Rectal smooth muscle tissue (tissue), 1 donor: ENCODE measurements around the gene RASA4.
A peak's percentile ranks its signal among the peaks of the same experiment; 100 is the strongest.
"Not testable (repeated sequence)": the region's sequence is repeated elsewhere in the genome, so short reads cannot be mapped to it uniquely, and the experiment has no call there.

Source experiments
- H3K27ac ChIP-seq: one replicate; pipeline ENCODE4 v1.7.0; 2013; ENCODE audit warnings: low read depth, low read length, inconsistent platforms
- H3K27me3 ChIP-seq: one replicate; pipeline ENCODE4 v1.7.0; 2013; ENCODE audit warnings: low read length; ENCODE audit not compliant: control insufficient read depth, insufficient read depth
- H3K36me3 ChIP-seq: one replicate; pipeline ENCODE4 v1.7.0; 2013; ENCODE audit warnings: low read length; ENCODE audit not compliant: control insufficient read depth, insufficient read depth
- H3K4me1 ChIP-seq: one replicate; pipeline ENCODE4 v1.7.0; 2013; ENCODE audit warnings: low read length; ENCODE audit not compliant: control insufficient read depth, insufficient read depth
- H3K4me3 ChIP-seq: one replicate; pipeline ENCODE4 v1.7.0; 2013; ENCODE audit warnings: low read length
- H3K9ac ChIP-seq: one replicate; pipeline ENCODE4 v1.7.0; 2013; ENCODE audit warnings: low read length

Gene RASA4

GRCh38 chr7:102615930-102616329 is 626 bp downstream of the RASA4 start:
- not testable (repeated sequence) for H3K4me1 ChIP-seq, H3K4me3 ChIP-seq, H3K27ac ChIP-seq, H3K36me3 ChIP-seq, H3K27me3 ChIP-seq, H3K9ac ChIP-seq

DNA sequence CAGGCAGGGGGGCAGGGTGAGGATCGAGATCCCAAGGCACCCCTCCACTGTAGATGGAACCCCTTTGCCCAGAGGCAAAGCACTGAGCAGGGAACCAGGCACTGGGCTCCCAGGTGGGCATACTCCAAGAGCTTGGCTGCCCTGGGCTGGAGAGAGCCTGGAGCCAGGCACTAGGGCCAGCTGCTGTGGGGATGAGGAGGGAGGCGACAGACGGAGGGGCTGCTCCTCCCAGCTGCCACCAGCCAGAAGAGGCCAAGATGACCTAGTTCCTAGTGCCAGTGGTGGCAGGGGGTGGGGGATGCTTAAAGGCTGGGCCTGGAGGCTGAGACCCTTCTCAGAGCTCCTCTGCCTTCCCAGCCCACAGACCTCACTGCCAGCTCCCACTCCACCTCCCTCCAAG is 1.7 kb downstream of the RASA4 start:
- H3K36me3 ChIP-seq, H3K4me3 ChIP-seq, H3K4me1 ChIP-seq, H3K9ac ChIP-seq, H3K27me3 ChIP-seq, H3K27ac ChIP-seq: not testable (repeated sequence)

- H3K4me1 ChIP-seq, H3K36me3 ChIP-seq, H3K9ac ChIP-seq, H3K27me3 ChIP-seq, H3K4me3 ChIP-seq, H3K27ac ChIP-seq: not testable (repeated sequence)
Measured at GRCh38 chr7:102614346-102614697, 2.2 kb downstream of the RASA4 start.

DNA sequence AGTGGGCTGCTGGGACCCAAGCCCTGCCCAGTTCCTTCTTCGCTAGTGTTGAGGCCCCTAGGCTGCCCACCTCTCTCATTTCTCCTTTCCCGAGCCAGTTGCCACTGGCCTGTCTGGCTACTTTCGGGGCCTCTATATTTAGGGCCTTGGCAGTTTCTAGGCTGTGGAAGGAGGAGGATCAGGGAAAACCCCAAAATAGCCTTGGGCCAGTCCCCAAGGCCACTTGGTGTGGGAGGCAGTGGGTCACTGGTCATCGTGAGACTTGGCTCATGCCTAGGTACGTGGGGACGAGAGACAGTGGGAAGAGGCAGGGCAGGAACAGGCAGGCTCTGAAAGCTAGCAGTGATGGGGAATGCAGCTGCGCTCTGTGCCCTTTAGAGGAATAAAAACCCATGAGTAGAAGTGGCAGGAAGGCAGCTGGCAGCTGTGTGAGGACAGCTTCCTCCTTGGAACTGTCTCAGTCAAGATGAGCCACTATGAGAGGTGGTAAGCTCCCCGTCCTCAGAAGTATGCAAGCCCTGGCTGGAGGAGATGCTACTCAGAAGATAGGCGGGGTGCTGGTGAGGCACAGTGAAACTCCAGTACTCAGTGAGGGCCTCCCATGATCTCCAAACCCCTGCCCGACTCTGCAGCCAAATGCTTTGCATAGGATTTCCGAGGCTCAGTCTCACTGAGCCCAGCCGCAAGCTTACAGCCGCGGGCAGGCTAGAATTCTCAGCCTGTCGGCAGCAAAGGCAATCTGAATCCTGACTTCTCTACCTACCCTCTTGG is 2.8 kb downstream of the RASA4 start:
- not testable (repeated sequence) for H3K36me3 ChIP-seq, H3K27me3 ChIP-seq, H3K4me1 ChIP-seq, H3K9ac ChIP-seq, H3K4me3 ChIP-seq
- H3K27ac ChIP-seq = peak overlapping the region; percentile 55

DNA sequence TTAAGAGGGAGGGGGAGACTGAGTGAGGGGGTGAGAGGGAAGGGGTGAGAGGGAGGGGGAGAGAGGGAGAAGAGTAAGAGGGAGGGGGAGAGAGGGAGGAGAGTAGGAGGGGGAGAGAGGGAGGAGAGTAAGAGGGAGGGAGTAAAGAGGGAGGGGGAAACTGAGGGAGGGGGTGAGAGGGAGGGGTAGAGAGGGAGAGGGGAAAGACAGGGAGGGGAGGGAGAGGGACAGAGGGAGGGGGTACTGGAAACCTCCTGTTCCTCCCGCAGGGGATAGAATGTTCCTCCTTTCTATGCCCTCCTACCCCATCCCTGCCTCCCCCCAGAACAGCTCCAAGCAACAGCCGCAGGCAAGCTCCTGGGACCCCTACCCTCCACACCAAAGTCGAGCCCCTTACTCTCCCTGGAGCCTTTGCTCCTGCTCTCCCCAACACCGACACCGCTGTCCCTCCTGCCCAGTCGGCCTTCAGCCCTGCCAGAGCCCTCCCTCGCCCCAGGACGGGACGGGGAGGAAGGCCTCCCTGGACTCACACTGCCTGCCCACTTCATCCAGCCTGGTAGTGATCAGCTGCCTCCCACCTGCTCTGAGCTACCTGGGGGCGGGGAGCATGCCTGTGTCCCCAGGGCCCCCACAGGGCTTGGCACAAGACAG is 4.8 kb downstream of the RASA4 start:
- peak overlapping the region; percentile 47 for H3K4me3 ChIP-seq
- H3K27me3 ChIP-seq, H3K9ac ChIP-seq, H3K4me1 ChIP-seq, H3K36me3 ChIP-seq: not testable (repeated sequence)
- H3K27ac ChIP-seq = peak overlapping the region; percentile 69

GRCh38 chr7:102611013-102611674 is 5.4 kb downstream of the RASA4 start:
- H3K9ac ChIP-seq, H3K4me1 ChIP-seq, H3K27me3 ChIP-seq, H3K4me3 ChIP-seq, H3K36me3 ChIP-seq, H3K27ac ChIP-seq: not testable (repeated sequence)

- not testable (repeated sequence) for H3K4me3 ChIP-seq, H3K27ac ChIP-seq
Measured at GRCh38 chr7:102610441-102610840, 6.1 kb downstream of the RASA4 start.

DNA sequence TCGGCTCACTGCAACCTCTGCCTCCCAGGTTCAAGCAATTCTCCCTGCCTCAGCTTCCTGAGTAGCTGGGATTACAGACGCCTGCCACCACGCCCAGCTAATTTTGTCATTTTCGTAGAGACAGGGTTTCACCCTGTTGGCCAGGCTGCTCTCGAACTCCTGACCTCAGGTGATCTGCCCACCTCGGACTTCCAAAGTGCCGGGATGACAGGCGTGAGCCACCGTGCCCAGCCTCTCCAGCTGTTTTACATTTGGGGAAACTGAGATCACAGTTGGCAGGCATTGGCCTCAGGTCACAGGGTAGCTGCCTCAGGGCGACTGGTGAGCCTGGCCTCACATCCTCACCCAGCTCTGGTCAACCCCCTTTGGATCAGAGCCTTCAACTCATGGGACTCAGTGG is 6.8 kb downstream of the RASA4 start:
- H3K27me3 ChIP-seq, H3K4me1 ChIP-seq, H3K36me3 ChIP-seq, H3K9ac ChIP-seq, H3K4me3 ChIP-seq, H3K27ac ChIP-seq: not testable (repeated sequence)

More at GRCh38 chr7:102610441-102610840, 6.1 kb downstream of the RASA4 start:
- not testable (repeated sequence) for H3K27me3 ChIP-seq, H3K36me3 ChIP-seq, H3K4me1 ChIP-seq, H3K9ac ChIP-seq

DNA sequence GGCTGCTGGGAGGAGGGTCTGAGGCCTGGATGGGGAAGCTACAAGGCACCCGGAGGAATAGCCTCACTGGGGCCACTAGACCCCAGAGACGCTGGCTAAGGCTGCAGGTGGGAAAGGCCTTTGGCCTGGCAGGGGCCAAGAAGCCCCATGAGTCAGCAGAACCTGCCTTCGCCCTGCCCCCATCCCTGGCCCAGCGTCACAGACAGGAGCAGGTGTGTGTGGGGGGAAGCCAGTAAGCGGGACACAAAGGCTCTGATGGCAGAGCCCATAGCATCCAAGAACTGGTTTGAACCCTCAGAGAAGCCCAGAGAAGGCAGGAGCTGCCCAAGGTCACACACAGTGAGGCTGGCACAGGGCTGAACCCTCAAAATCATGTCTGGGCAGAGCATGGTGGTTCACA is 9.7 kb downstream of the RASA4 start:
- not testable (repeated sequence) for H3K27me3 ChIP-seq, H3K27ac ChIP-seq, H3K4me3 ChIP-seq, H3K4me1 ChIP-seq, H3K9ac ChIP-seq, H3K36me3 ChIP-seq

GRCh38 chr7:102604431-102605145 is 12.0 kb downstream of the RASA4 start:
- H3K9ac ChIP-seq, H3K4me1 ChIP-seq, H3K27me3 ChIP-seq, H3K27ac ChIP-seq, H3K36me3 ChIP-seq, H3K4me3 ChIP-seq: not testable (repeated sequence)

- not testable (repeated sequence) for H3K27ac ChIP-seq, H3K4me3 ChIP-seq, H3K4me1 ChIP-seq, H3K9ac ChIP-seq, H3K36me3 ChIP-seq, H3K27me3 ChIP-seq
Measured at GRCh38 chr7:102602317-102602716, 14.2 kb downstream of the RASA4 start.

- H3K27me3 ChIP-seq, H3K27ac ChIP-seq, H3K4me3 ChIP-seq, H3K36me3 ChIP-seq, H3K4me1 ChIP-seq, H3K9ac ChIP-seq: not testable (repeated sequence)
Measured at GRCh38 chr7:102599699-102600098, 16.9 kb downstream of the RASA4 start.
